ENCODE data around the gene DHX30. TPM values are rescaled to one million over a fixed set of nuclear protein-coding genes. Genes with fewer than 3 reads are reported as not detected.
"Not testable (repeated sequence)": the region's sequence is repeated elsewhere in the genome, so short reads cannot be mapped to it uniquely, and the experiment has no call there.

Gene DHX30
- total RNA-seq, 1 donor from 2014 or later: 83.3 TPM

- no peak for DNase-seq (ENCODE audit: extremely low read depth, low read depth, low spot score)
Observed at GRCh38 chr3:47882338-47882737, 79.4 kb downstream of the DHX30 start.

DNA sequence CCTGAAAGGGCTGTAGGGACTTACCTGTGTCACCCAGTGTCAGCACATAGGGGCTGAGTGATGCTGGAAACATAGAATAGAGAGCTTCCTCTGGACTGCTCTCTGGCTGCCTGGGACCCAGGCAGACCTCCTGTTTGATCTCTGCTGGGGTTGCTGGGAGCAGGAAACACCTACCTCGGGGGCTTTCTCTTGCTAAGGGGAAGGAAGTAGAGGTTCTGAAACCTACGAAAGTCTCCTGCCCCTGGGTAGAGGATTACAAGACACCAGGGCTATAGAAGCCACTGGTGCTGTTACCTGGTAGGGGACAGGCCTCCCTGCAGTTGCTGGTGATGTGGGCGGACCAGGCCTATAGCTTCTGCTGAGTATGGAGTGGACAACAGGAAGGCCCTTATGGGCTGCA lies 81.7 kb downstream of the DHX30 start:
- DNase-seq (ENCODE audit: extremely low read depth, low read depth, low spot score): no peak

GRCh38 chr3:47885168-47885567 lies 82.2 kb downstream of the DHX30 start:
- no peak for DNase-seq (ENCODE audit: extremely low read depth, low read depth, low spot score)

DNA sequence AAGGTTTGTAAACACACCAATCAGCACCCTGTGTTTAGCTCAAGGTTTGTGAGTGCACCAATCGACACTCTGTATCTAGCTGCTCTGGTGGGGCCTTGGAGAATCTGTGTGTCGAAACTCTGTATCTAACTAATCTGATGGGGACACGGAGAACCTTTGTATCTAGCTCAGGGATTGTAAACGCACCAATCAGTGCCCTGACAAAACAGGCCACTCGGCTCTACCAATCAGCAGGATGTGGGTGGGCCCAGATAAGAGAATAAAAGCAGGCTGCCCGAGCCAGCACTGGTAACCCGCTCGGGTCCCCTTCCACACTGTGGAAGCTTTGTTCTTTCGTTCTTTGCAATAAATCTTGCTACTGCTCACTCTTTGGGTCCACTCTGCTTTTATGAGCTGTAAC lies 85.1 kb downstream of the DHX30 start:
- not testable (repeated sequence) for DNase-seq (ENCODE audit: extremely low read depth, low read depth, low spot score)

- no peak for DNase-seq (ENCODE audit: extremely low read depth, low read depth, low spot score)
Observed at GRCh38 chr3:47888986-47889757, 86.2 kb downstream of the DHX30 start.

- DNase-seq (ENCODE audit: extremely low read depth, low read depth, low spot score): no peak
Observed at GRCh38 chr3:47890126-47890827, 87.3 kb downstream of the DHX30 start.

DNA sequence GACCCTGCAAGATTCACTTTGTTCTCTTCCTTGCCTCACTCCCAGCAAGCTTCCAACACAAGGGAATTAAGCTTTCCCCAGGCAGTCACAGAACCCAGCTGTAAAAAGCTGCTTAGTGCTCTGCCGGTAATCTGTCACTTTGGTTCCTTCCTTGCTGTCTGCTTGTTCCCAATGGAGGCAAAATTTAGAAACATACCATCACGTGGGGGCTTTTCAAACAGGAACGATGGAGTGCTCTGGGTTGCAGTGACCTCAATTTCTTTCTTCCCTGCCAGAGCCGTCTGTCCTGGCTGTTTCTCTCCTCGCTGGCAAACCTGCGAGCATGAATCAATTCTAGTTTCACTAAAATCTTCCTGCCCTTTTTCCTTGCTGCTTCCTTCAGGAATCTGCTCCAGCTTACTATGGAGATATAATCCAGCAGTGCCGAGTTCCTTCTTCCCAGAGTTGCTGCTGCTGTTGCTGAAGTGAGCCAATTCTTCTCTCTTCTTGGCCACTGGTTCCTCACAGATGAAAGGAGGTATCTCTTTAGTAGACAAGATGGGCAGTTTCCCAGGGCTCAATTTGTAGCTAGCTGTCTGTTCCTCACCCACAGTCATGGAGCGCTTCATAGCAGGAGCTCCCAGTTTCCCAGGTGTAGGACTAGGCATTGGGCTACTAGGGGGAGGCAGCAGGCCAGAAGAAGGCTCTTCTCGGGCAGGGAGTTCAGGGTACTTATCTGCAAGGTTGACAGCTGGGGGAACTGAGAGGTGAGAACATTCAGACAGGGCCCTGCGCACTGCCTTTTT lies 88.1 kb downstream of the DHX30 start:
- no peak for DNase-seq (ENCODE audit: extremely low read depth, low read depth, low spot score)

DNA sequence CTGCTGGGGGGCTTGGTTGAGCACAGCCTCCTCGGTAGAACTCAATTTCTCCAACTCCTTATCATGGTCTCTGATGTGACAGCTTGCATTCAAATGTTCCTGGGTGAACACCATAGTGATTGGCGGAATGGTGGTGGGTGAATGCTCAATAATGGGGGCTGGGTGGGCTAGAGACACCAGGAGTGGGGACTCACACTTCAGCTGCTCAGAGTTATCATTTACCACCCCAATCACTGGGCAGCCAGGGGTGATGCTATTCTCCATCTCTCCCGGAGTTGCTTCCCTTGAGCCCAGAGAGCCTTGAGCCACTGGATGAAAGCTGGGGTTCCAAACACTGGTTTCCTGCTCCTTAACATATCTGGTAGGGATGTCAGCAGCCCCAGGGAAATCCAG lies 88.7 kb downstream of the DHX30 start:
- no peak for DNase-seq (ENCODE audit: extremely low read depth, low read depth, low spot score)

DNA sequence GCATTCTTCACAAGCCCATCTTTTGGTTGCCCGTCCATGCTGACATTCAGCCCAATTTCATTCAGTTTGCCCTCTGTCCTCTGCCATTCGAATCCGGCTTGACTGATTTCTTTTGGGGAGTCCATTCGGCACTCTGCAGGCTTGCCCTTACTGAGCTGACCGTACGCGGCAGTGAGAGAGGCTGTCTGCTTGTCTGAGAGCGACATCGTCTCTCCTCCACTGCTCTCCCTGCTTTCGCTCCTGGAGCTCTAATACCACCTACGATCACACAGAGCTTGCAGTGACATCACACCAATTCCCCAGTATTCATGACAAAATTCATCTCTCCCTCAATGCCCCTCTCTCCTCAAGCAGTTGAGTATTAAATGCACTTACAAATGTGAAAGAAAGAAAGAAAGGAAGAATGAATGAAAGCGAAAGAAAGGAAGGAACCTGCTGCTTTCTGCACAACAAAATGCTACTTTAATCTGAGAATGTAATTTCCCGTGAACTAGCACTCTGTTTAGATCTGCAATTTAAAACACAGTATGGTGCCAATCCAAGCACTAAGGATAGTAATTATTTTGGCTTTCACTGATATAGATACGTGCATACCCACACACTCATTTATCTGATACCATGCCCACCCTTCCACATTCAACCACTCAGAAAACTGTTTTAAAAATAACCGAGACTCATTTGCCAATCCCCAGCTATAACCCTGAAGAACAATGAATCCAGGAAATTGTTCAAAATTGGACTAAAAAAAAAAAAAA lies 89.5 kb downstream of the DHX30 start:
- no peak for DNase-seq (ENCODE audit: extremely low read depth, low read depth, low spot score)

DNA sequence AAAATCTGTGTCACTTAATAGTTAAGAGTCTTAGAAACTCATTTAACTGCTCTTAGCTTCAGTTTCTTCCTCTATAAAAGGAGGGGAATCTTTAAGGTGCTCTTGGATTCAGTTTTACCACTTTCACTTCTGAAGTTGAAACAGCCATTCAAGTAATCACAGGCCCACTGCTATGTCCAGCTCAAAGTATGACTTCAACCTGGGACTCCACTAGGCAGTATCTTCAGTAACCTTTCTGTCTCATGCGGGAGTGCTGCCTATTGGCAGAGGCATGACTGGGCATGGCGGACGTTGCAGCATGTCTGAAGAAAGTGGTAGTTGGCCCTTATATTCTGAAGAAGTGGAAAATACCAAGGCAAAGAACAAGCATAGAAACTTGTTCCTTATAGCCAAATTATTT lies 92.3 kb downstream of the DHX30 start:
- DNase-seq (ENCODE audit: extremely low read depth, low read depth, low spot score): no peak

DNA sequence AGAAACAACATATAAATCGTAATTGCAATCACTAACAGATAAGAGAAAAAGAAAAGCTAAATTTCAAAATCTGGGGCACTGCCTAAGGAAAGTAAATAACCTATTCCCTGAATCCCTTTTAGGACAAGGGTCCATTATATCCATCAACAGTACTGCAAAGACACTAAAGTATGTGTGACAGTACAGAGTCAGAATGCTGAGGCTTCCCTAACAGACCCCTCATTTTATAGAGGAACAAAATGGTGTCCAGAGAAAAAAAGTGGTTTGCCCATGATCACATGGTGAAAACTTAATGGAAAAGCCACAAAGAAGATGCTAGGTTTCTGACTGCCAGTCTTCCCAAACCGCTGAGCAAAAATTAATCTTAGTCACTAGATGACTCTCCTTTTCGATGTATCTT lies 93.8 kb downstream of the DHX30 start:
- DNase-seq (ENCODE audit: extremely low read depth, low read depth, low spot score): no peak

- DNase-seq (ENCODE audit: extremely low read depth, low read depth, low spot score): no peak
Observed at GRCh38 chr3:47897954-47898353, 95.0 kb downstream of the DHX30 start.

- no peak for DNase-seq (ENCODE audit: extremely low read depth, low read depth, low spot score)
Observed at GRCh38 chr3:47899495-47900108, 96.7 kb downstream of the DHX30 start.

Other genes starting within 250 kb of the DHX30 start
- 0.18 and 0.48 TPM in 2 replicates for gene CSPG5, start 224.3 kb upstream of the DHX30 start, total RNA-seq
- 54.0 and 63.1 TPM in 2 replicates for gene SMARCC1, start 21.2 kb upstream of the DHX30 start, total RNA-seq
- gene MAP4, start 213.3 kb downstream of the DHX30 start, total RNA-seq: 226 and 263 TPM in 2 replicates